ENCODE results near the gene NDUFS4.

- no peak for TF ChIP-seq CTCF (IDR thresholded peaks at IDR 0.05)
- no peak for TF ChIP-seq POLR2A (IDR thresholded peaks at IDR 0.05)
Observed at GRCh38 chr5:53556001-53556400, 4.4 kb upstream of the NDUFS4 start.

Data from testis (tissue), 2 donors.